ENCODE measurements around the gene EPHB2.

The EPHB2 gene

DNA sequence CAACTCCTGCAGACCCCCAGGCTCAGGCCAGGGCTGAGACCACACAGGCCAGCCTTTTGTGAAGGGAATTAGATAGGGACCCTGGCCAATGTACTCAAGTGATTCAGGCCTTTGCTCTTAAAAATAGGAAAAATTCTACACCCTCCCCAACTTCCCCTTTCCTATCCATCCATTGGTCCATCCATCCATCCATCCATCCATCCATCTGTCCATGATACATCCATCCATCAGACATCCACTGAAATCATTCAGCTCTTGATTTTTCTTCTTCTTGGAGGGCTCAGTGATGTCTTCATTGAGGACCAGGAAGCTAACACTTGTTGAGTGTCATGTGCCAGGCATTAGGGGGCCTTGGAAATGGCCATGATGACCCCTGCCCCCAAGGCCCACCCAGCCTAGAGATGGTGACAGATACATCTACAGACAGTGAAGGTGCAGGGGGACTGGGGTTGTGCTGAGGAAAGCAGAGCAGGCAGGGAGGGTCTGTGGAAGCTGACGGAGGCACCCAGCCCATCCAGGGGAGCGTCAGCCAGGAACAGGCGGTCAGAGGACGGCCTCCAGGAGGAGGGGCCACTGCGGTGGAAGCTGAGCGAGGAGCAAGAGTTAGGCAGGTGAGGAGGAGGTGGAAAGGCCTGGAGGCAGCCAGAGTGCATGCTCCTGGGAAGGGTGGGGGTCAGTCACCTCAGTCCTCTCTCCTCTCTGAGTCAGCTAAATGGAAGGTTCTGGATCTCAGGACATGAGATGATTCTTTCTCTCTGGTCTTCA, 81.9 kb downstream of the EPHB2 start:
- ChIA-PET POLR2A (no interaction called here), CTCF (no interaction called here)
- DNase-seq (ENCODE audit: extremely low spot score) = no peak
- TF ChIP-seq, protein P1, sequence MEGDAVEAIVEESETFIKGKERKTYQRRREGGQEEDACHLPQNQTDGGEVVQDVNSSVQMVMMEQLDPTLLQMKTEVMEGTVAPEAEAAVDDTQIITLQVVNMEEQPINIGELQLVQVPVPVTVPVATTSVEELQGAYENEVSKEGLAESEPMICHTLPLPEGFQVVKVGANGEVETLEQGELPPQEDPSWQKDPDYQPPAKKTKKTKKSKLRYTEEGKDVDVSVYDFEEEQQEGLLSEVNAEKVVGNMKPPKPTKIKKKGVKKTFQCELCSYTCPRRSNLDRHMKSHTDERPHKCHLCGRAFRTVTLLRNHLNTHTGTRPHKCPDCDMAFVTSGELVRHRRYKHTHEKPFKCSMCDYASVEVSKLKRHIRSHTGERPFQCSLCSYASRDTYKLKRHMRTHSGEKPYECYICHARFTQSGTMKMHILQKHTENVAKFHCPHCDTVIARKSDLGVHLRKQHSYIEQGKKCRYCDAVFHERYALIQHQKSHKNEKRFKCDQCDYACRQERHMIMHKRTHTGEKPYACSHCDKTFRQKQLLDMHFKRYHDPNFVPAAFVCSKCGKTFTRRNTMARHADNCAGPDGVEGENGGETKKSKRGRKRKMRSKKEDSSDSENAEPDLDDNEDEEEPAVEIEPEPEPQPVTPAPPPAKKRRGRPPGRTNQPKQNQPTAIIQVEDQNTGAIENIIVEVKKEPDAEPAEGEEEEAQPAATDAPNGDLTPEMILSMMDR (IDR thresholded peaks at IDR 0.05; ENCODE audit: control extremely low read depth, extremely low read depth, low read depth, missing control alignments) = no peak

DNA sequence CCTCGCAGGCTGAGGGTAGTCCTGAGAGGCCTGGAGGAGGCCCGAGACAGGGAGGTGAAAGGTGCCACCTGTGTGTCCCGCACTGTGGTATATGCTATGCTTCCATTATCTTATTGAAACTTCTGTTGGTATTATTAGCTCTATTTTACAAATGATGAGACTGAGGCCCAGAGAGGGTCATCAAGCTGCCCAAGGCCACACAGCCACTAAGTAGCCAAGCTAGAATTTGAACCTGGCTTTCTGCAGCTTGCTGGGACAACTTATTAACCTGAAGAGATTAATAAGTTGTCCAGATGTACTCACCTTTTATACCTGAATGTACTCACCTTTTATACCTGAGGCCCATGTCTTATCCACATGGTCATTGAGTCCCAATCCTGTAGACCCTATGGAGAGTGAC, 83.0 kb downstream of the EPHB2 start:
- POLR2A ChIA-PET = no interaction called here
- TF ChIP-seq, protein P1 (IDR thresholded peaks at IDR 0.05; ENCODE audit: control extremely low read depth, extremely low read depth, low read depth, missing control alignments) = no peak
- no peak for DNase-seq (ENCODE audit: extremely low spot score)
- CTCF ChIA-PET = no interaction called here

DNA sequence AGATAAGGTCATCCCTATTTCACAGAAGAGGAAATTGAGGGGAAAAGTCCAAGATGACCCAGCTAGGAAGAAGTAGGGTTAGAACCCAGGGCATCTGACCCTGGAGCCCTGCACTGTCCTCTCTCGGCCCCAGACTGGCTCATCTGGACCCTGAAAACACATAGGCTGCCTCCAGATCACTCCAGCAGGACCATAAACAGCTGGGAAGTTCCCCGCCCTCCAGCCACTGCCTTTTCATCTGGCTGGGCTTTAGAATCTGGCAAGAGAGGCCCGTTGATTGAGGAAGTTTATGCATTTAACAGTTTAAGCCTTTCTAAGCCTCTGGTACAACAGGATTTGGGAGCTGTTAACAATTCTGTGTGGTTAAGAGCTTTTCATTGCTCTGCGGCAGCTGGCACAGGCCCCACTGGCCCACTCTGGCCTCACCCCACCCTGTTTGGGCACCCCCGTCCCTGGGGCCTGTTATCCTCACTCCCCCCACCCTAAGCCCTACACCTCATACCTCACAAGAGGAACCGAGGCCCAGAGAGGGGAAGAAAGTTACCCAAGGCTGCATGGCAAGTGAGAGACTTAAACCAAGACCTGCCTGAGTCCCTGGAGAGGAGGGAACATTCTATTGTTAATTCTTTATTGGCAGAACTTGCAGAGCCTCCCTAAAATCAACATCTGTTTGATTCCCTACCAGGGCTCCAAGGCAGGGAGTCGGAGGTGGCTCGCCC, 84.2 kb downstream of the EPHB2 start:
- TF ChIP-seq, protein P1 (IDR thresholded peaks at IDR 0.05; ENCODE audit: control extremely low read depth, extremely low read depth, low read depth, missing control alignments) = no peak
- ChIA-PET CTCF (interaction anchor here (1.3 kb wide), 1 partner anchor 67 kb away, joined by 4 read pairs; no protein-coding TSS in a partner anchor), POLR2A (no interaction called here)
- no peak for DNase-seq (ENCODE audit: extremely low spot score)

DNA sequence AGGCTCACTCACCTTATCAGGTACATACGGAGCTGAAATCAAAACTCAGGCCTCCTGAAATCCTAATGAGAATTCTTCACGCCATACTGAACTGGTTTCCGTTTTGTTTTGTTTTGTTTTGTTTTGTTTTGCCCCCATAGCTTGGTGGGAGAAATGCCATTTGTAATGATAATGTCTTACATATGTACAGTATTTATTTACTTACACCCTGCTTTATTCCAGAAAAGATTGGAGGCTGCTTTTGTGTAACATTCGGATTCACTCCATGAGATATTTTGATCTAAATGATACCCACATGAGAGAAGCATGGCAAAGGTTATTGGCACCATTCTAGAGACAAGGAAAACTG, 84.7 kb downstream of the EPHB2 start:
- CTCF ChIA-PET = interaction anchor here (1.3 kb wide), 1 partner anchor 67 kb away, joined by 4 read pairs; no protein-coding TSS in a partner anchor

DNA sequence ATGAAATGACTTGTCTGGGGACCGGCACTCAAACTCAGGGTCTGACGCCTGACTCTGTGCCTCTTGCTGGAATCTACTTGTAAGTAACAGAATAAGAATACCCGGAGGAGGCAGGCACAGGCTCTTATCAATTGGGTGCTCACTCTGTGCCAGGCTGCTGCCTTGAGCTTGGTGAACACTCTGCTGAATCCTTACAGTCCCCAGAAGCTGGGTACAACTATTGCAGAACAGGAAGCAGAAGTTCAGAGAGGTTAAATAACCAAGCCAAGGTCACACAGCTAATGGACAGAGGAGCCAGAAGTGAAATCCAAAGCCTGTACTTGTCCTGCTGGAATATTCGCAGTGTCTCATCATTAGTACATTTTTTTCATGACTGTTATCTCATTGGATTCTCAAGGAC, 86.0 kb downstream of the EPHB2 start:
- ChIA-PET CTCF (no interaction called here), POLR2A (no interaction called here)
- DNase-seq (ENCODE audit: extremely low spot score) = no peak
- TF ChIP-seq, protein P1 (IDR thresholded peaks at IDR 0.05; ENCODE audit: control extremely low read depth, extremely low read depth, low read depth, missing control alignments) = no peak

More for the DNA sequence above, 84.7 kb downstream of the EPHB2 start:
- TF ChIP-seq, protein P1 (IDR thresholded peaks at IDR 0.05; ENCODE audit: control extremely low read depth, extremely low read depth, low read depth, missing control alignments) = no peak
- POLR2A ChIA-PET = no interaction called here
- no peak for DNase-seq (ENCODE audit: extremely low spot score)

DNA sequence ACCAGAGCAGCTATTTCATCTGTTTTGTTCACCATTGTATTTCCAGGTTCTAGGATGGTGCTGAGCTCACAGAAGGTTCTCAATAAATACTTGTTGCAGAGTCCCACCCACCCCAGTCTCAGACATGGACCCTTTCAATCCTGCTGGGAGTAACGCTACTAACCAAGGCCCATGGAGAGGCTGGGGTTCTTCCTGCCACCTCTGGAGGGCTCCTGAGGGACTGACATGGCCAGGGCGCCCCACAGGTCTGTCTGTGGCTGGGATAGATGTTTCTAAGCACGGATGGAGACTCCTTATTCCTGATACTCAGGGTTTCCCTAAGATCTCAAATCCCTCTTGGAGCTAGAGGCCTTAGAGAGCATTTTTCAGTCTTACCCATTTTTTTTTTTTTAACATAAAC, 87.4 kb downstream of the EPHB2 start:
- TF ChIP-seq, protein P1 (IDR thresholded peaks at IDR 0.05; ENCODE audit: control extremely low read depth, extremely low read depth, low read depth, missing control alignments) = no peak
- ChIA-PET CTCF (no interaction called here), POLR2A (no interaction called here)
- DNase-seq (ENCODE audit: extremely low spot score) = no peak
